GM12878 (cell line): Measurements from ENCODE around the gene SLC2A1. TPM values are rescaled to one million over a fixed set of nuclear protein-coding genes. Genes with fewer than 3 reads are reported as not detected.

Experiments used
- CREB1 ChIP-seq: IDR thresholded peaks from 2 replicates; pipeline ENCODE4 v1.6.1; 2012; ENCODE audit warnings: low read depth, mild to moderate bottlenecking, inconsistent platforms
- EP300 ChIP-seq, 2 experiments: fragments of 150-350 bp in 1 of 2; IDR thresholded peaks; 2 replicates each; pipeline ENCODE4 v1.6.1; 2011 to 2012; ENCODE audit warnings: low read depth in 2 of 2, low read length in 2 of 2, borderline replicate concordance in 1 of 2, improper control_type of control experiment in 1 of 2, inconsistent platforms in 1 of 2; ENCODE audit not compliant: control insufficient read depth in 1 of 2
- FOS ChIP-seq: IDR thresholded peaks from 3 replicates; pipeline ENCODE4 v1.6.1; 2011; ENCODE audit warnings: borderline replicate concordance; ENCODE audit not compliant: insufficient read length; ENCODE audit errors: extremely low read depth
- HCFC1 ChIP-seq: fragments of 150-350 bp; IDR thresholded peaks from 2 replicates; pipeline ENCODE4 v1.6.1; 2014; ENCODE audit warnings: low read length
- HDAC6 ChIP-seq: fragments of 200-600 bp; sonication (generic); IDR thresholded peaks from one replicate; pipeline ENCODE4 v1.8.0; 2017; ENCODE audit warnings: antibody characterized with exemption; ENCODE audit not compliant: unreplicated experiment
- IKZF2 ChIP-seq, 2 experiments: fragments of 450-650 bp; IDR thresholded peaks; 2 replicates each; pipeline ENCODE4 v1.6.1; 2017; ENCODE audit warnings: mild to moderate bottlenecking in 2 of 2, moderate library complexity in 2 of 2
- KDM1A ChIP-seq: fragments of 200-600 bp; sonication (generic); IDR thresholded peaks from 2 replicates; pipeline ENCODE4 v1.6.1; 2016; ENCODE audit warnings: borderline replicate concordance
- MTA3 ChIP-seq: IDR thresholded peaks from 2 replicates; pipeline ENCODE4 v1.6.1; 2012; ENCODE audit warnings: low read length, inconsistent platforms, borderline replicate concordance
- MXI1 ChIP-seq: fragments of 150-350 bp; IDR thresholded peaks from 2 replicates; pipeline ENCODE4 v1.6.1; 2011; ENCODE audit warnings: low read depth, mild to moderate bottlenecking, inconsistent platforms, low read length, improper control_type of control experiment
- NBN ChIP-seq: fragments of 450-650 bp; IDR thresholded peaks from 2 replicates; pipeline ENCODE4 v1.6.1; 2016
- NR2F1 ChIP-seq: fragments of 450-650 bp; conservative IDR thresholded peaks from 2 replicates; pipeline ENCODE4 v1.6.1; 2017; ENCODE audit warnings: mild to moderate bottlenecking
- PAX5 ChIP-seq: IDR thresholded peaks from 2 replicates; pipeline ENCODE4 v1.6.1; 2011; ENCODE audit warnings: low read depth, low read length, borderline replicate concordance
- POLR2AphosphoS2 ChIP-seq: IDR thresholded peaks from 2 replicates; pipeline ENCODE4 v1.6.1; 2011; ENCODE audit warnings: low read depth, mild to moderate bottlenecking, low read length, improper control_type of control experiment, moderate library complexity
- RB1 ChIP-seq: fragments of 450-650 bp; formaldehyde crosslinking; IDR thresholded peaks from 2 replicates; pipeline ENCODE4 v1.6.1; 2017; ENCODE audit warnings: mild to moderate bottlenecking, borderline replicate concordance
- RBBP5 ChIP-seq: fragments of 200-600 bp; sonication (generic); conservative IDR thresholded peaks from 2 replicates; pipeline ENCODE4 v1.6.1; 2016
- RELB ChIP-seq: fragments of 450-650 bp; IDR thresholded peaks from 2 replicates; pipeline ENCODE4 v1.6.1; 2017; ENCODE audit warnings: low read depth, mild to moderate bottlenecking, moderate library complexity
- RFX5 ChIP-seq: IDR thresholded peaks from 2 replicates; pipeline ENCODE4 v1.6.1; 2011; ENCODE audit warnings: low read depth, low read length, improper control_type of control experiment
- SIX5 ChIP-seq: IDR thresholded peaks from 2 replicates; pipeline ENCODE4 v1.6.1; 2011; ENCODE audit warnings: mild to moderate bottlenecking, low read depth, low read length, moderate library complexity; ENCODE audit not compliant: severe bottlenecking
- SMARCA5 ChIP-seq: fragments of 450-650 bp; IDR thresholded peaks from 2 replicates; pipeline ENCODE4 v1.6.1; 2017; ENCODE audit warnings: mild to moderate bottlenecking
- SMC3 ChIP-seq: IDR thresholded peaks from 2 replicates; pipeline ENCODE4 v1.6.1; 2011; ENCODE audit warnings: low read length, improper control_type of control experiment, borderline replicate concordance
- SREBF2 ChIP-seq: IDR thresholded peaks from 2 replicates; pipeline ENCODE4 v1.6.1; 2012; ENCODE audit warnings: mild to moderate bottlenecking, low read length
- TCF7 ChIP-seq: IDR thresholded peaks from 2 replicates; pipeline ENCODE4 v1.6.1; 2014; ENCODE audit warnings: antibody characterized with exemption, borderline replicate concordance
- YBX1 ChIP-seq: fragments of 450-650 bp; IDR thresholded peaks from 2 replicates; pipeline ENCODE4 v1.6.1; 2016; ENCODE audit warnings: antibody characterized with exemption
- YY1 ChIP-seq: IDR thresholded peaks from 2 replicates; pipeline ENCODE4 v1.6.1; 2011; ENCODE audit warnings: low read depth, mild to moderate bottlenecking, low read length
- ZNF207 ChIP-seq: fragments of 450-650 bp; IDR thresholded peaks from 2 replicates; pipeline ENCODE4 v1.6.1; 2014; ENCODE audit warnings: antibody characterized with exemption, mild to moderate bottlenecking, borderline replicate concordance
- ZNF24 ChIP-seq: fragments of 450-650 bp; IDR thresholded peaks from 2 replicates; pipeline ENCODE4 v1.6.1; 2017; ENCODE audit warnings: antibody characterized with exemption, mild to moderate bottlenecking
- polyA plus RNA-seq, 11 experiments: library from polyadenylated mRNA; depleted of rRNA in 4 of 11; unstranded in 6 of 11; stranded (reverse) in 5 of 11; fragments of >200 nt; fragmentation: Nextera tagmentation in 4 of 11; fragmentation: Illumina TruSeq in 1 of 11; extraction: Ambion mirVana in 4 of 11; extraction: Trizol in 1 of 11; gene quantifications; 1 replicate in 1 of 11; 2 replicates in 10 of 11; pipeline versions ENCODE4 v1.2.1 to v1.2.3, GENCODE V29; 2011 to 2016; ENCODE audit warnings: inconsistent platforms in 2 of 11, missing spikeins in 2 of 11, low read depth in 1 of 11
- total RNA-seq, 4 experiments: library from RNA; depleted of rRNA in 3 of 4; stranded (reverse); fragments of >200 nt in 3 of 4; fragmentation: Illumina TruSeq in 1 of 4; extraction: Trizol in 1 of 4; gene quantifications; 2 replicates each; pipeline versions ENCODE4 v1.2.1 to v1.2.3, GENCODE V29; 2013 to 2021
- TF ChIP-seq, protein P1 (sequence below): fragments of 450-650 bp; formaldehyde crosslinking; IDR thresholded peaks from 2 replicates; pipeline ENCODE4 v1.4.0; 2022; ENCODE audit warnings: mild to moderate bottlenecking, moderate library complexity

The SLC2A1 gene
- total and polyA plus RNA-seq, 10 of the 15 experiments (the other 5 are each of a cell fraction or from before 2014, with no cell fraction given): 5.7 to 66.0 (median 44.2) TPM

GRCh38 chr1:42924082-42924850 lies 34.4 kb downstream of the SLC2A1 start (continued):
- no peak for TF ChIP-seq SIX5
- TF ChIP-seq SMC3: no peak
- peak; percentile 78 for TF ChIP-seq RB1
- TF ChIP-seq KDM1A: no peak
- peak; percentile 46 for TF ChIP-seq FOS
- no peak for TF ChIP-seq PAX5
- peak; percentile 57 for TF ChIP-seq NR2F1
- TF ChIP-seq HCFC1: 0 out of 2 replicates have a peak, but pooled peaks have one; percentile 26
- TF ChIP-seq ZNF24: no peak
- no peak; the same call in 1 of the 2 replicates for TF ChIP-seq SMARCA5
- no peak for TF ChIP-seq TCF7
- no peak for TF ChIP-seq HDAC6
- peak; percentile 1; the same call in 1 of the 2 replicates for TF ChIP-seq CREB1
- TF ChIP-seq YY1: peak; percentile 93
- TF ChIP-seq RELB: no peak; the same call in 1 of the 2 replicates
- peak in 1 of 2 experiments; percentile 30; a peak in 1 of 4 replicates for TF ChIP-seq EP300 (IDR thresholded peaks at IDR 0.05; ENCODE audit: borderline replicate concordance in 1 of 2, control insufficient read depth in 1 of 2, low read depth in 2 of 2, low read length in 2 of 2)
- TF ChIP-seq ZNF207: no peak
- TF ChIP-seq RFX5: peak; percentile 79
- peak; percentile 20; the same call in 1 of the 2 replicates for TF ChIP-seq MXI1
- TF ChIP-seq IKZF2 (IDR thresholded peaks at IDR 0.05): peak in 1 of 2 experiments; percentile 16; a peak in 1 of 4 replicates
- no peak for TF ChIP-seq YBX1
- TF ChIP-seq RBBP5: no peak
- TF ChIP-seq SREBF2: no peak
- no peak; the same call in 1 of the 2 replicates for TF ChIP-seq MTA3
- TF ChIP-seq POLR2AphosphoS2: peak; percentile 97
- TF ChIP-seq NBN: 0 out of 2 replicates have a peak, but pooled peaks have one; percentile 50
- TF ChIP-seq, protein P1, sequence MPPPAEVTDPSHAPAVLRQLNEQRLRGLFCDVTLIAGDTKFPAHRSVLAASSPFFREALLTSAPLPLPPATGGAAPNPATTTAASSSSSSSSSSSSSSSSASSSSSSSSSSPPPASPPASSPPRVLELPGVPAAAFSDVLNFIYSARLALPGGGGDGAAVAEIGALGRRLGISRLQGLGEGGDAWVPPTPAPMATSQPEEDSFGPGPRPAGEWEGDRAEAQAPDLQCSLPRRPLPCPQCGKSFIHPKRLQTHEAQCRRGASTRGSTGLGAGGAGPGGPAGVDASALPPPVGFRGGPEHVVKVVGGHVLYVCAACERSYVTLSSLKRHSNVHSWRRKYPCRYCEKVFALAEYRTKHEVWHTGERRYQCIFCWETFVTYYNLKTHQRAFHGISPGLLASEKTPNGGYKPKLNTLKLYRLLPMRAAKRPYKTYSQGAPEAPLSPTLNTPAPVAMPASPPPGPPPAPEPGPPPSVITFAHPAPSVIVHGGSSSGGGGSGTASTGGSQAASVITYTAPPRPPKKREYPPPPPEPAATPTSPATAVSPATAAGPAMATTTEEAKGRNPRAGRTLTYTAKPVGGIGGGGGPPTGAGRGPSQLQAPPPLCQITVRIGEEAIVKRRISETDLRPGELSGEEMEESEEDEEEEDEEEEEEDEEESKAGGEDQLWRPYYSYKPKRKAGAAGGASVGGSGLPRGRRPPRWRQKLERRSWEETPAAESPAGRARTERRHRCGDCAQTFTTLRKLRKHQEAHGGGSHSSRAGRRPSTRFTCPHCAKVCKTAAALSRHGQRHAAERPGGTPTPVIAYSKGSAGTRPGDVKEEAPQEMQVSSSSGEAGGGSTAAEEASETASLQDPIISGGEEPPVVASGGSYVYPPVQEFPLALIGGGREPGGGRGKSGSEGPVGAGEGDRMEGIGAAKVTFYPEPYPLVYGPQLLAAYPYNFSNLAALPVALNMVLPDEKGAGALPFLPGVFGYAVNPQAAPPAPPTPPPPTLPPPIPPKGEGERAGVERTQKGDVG (CRISPR knock-in tag): peak; percentile 64; the same call in 1 of the 2 replicates
